ENCODE measurements around the gene MORN1.
A peak's percentile ranks its signal among the peaks of the same experiment; 100 is the strongest.
"Not testable (repeated sequence)": the region's sequence is repeated elsewhere in the genome, so short reads cannot be mapped to it uniquely, and the experiment has no call there.

The MORN1 gene

GRCh38 chr1:2327841-2328240 is 63.5 kb downstream of the MORN1 start:
- no peak for DNase-seq (ENCODE audit: low read depth)
- TF ChIP-seq CTCF (conservative IDR thresholded peaks at IDR 0.05; ENCODE audit: control insufficient read depth, insufficient read depth, low read depth, low read length): no peak
- no peak overlapping the region for H3K4me3 ChIP-seq (ENCODE audit: control insufficient read depth, low read depth, low read length)

GRCh38 chr1:2327162-2327561 is 64.2 kb downstream of the MORN1 start:
- not testable (repeated sequence) for DNase-seq (ENCODE audit: low read depth); H3K4me3 ChIP-seq (ENCODE audit: control insufficient read depth, low read depth, low read length)

GRCh38 chr1:2326524-2326923 is 64.8 kb downstream of the MORN1 start:
- no peak overlapping the region for H3K4me3 ChIP-seq (ENCODE audit: control insufficient read depth, low read depth, low read length)
- no peak for TF ChIP-seq CTCF (conservative IDR thresholded peaks at IDR 0.05; ENCODE audit: control insufficient read depth, insufficient read depth, low read depth, low read length)
- DNase-seq (ENCODE audit: low read depth): no peak

- TF ChIP-seq CTCF (conservative IDR thresholded peaks at IDR 0.05; ENCODE audit: control insufficient read depth, insufficient read depth, low read depth, low read length): no peak
- H3K4me3 ChIP-seq (ENCODE audit: control insufficient read depth, low read depth, low read length): no peak overlapping the region
- no peak for DNase-seq (ENCODE audit: low read depth)
Measured at GRCh38 chr1:2324553-2325366, 66.6 kb downstream of the MORN1 start.

GRCh38 chr1:2323451-2323974 is 67.8 kb downstream of the MORN1 start:
- TF ChIP-seq CTCF (conservative IDR thresholded peaks at IDR 0.05; ENCODE audit: control insufficient read depth, insufficient read depth, low read depth, low read length): no peak
- no peak overlapping the region for H3K4me3 ChIP-seq (ENCODE audit: control insufficient read depth, low read depth, low read length)

GRCh38 chr1:2322581-2323211 is 68.7 kb downstream of the MORN1 start:
- H3K4me3 ChIP-seq (ENCODE audit: control insufficient read depth, low read depth, low read length): no peak overlapping the region
- DNase-seq (ENCODE audit: low read depth): no peak
- no peak for TF ChIP-seq CTCF (conservative IDR thresholded peaks at IDR 0.05; ENCODE audit: control insufficient read depth, insufficient read depth, low read depth, low read length)

More at GRCh38 chr1:2323451-2323974, 67.8 kb downstream of the MORN1 start:
- DNase-seq (ENCODE audit: low read depth): no peak

GRCh38 chr1:2322065-2322571 is 69.2 kb downstream of the MORN1 start:
- H3K4me3 ChIP-seq (ENCODE audit: control insufficient read depth, low read depth, low read length): no peak overlapping the region
- DNase-seq (ENCODE audit: low read depth): peak; percentile 65
- no peak for TF ChIP-seq CTCF (conservative IDR thresholded peaks at IDR 0.05; ENCODE audit: control insufficient read depth, insufficient read depth, low read depth, low read length)
